Measurements from ENCODE around the gene GTF2B.

- no peak for TF ChIP-seq POLR2A (IDR thresholded peaks at IDR 0.05)
- TF ChIP-seq CTCF (IDR thresholded peaks at IDR 0.05), result no peak
- no peak for TF ChIP-seq EP300 (IDR thresholded peaks at IDR 0.05)
These were observed 45.5 kb upstream of the GTF2B start for GRCh38 chr1:88936760-88937342.

Data from ovary (tissue), 3 donors.